ENCODE data around the gene TRPM2.

Gene TRPM2

GRCh38 chr21:44429894-44430293 is 76.5 kb downstream of the TRPM2 start:
- DNase-seq (ENCODE audit: low read depth, low spot score) = no peak

DNA sequence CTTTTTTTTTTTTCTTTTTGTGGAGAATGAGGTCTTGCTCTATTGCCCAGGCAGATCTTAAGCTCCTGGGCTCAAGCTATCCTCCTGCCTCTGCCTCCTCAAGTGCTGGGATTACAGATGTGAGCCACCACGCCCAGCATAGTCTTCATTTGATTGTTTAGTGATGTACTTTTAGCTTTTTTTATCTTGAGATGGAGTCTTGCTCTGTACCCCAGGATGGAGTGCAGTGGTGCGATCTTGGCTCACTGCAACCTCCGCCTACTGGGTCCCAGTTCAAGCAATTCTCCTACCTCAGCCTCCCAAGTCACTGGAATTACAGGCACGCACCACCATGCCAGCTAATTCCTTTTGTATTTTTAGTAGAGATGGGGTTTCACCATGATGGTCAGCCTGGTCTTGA is 77.9 kb downstream of the TRPM2 start:
- no peak for DNase-seq (ENCODE audit: low read depth, low spot score)

- no peak for DNase-seq (ENCODE audit: low read depth, low spot score)
Measured at GRCh38 chr21:44432841-44433790, 79.7 kb downstream of the TRPM2 start.

GRCh38 chr21:44433791-44434567 is 80.6 kb downstream of the TRPM2 start:
- no peak for DNase-seq (ENCODE audit: low read depth, low spot score)

- DNase-seq (ENCODE audit: low read depth, low spot score) = no peak
Measured at GRCh38 chr21:44434568-44434925, 81.1 kb downstream of the TRPM2 start.

- no peak for DNase-seq (ENCODE audit: low read depth, low spot score)
Measured at GRCh38 chr21:44434936-44435635, 81.7 kb downstream of the TRPM2 start.

- no peak for DNase-seq (ENCODE audit: low read depth, low spot score)
Measured at GRCh38 chr21:44436111-44436611, 82.7 kb downstream of the TRPM2 start.

- no peak for DNase-seq (ENCODE audit: low read depth, low spot score)
Measured at GRCh38 chr21:44436958-44437357, 83.5 kb downstream of the TRPM2 start.

DNA sequence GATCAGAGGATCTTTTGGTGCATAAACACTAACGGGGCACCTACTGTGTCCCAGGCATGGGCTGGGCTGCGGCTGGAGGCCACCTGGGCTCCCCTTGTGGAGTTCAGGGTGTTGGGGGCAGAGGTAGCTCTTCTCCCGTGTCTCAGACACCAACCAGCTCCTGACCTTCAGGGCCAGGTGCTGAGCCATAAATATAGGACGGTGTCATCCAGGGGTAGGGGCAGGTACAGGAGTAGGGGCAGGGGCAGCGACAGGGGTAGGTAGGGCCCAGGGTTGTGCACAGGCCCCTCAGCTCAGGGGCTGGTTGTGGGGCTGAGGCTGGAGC is 83.9 kb downstream of the TRPM2 start:
- DNase-seq (ENCODE audit: low read depth, low spot score) = no peak

- no peak for DNase-seq (ENCODE audit: low read depth, low spot score)
Measured at GRCh38 chr21:44437696-44438431, 84.4 kb downstream of the TRPM2 start.

DNA sequence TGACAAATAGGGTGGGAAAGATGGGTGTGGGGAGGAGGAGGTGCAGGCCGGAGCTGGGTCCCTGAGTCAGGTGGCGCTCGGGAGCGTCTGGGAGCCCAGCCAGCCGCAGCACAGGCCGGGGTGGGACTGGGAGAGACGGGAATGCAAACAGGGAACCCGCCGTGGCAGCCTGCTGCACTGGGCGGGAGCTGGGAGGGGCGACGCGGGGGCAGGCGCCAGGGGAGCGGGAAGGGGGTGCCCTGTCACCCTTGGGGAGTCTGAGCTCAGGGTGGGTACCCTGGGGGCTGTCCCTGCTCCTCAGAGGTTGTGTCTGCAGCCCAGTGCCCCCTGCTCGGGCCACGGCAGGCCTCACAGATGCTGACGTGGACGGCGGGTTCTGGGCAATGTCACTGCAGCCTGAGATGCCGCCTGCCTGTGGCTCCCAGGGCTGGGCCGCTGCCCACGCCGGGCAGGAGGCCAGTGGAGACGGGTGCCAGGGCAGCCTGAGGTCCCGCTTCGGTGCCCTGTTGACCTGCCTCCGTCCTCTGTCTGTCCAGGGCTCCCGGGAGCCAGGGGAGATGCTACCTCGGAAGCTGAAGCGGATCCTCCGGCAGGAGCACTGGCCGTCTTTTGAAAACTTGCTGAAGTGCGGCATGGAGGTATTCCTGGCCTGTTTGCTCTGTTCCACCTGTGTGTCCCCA is 85.2 kb downstream of the TRPM2 start:
- DNase-seq (ENCODE audit: low read depth, low spot score) = no peak

DNA sequence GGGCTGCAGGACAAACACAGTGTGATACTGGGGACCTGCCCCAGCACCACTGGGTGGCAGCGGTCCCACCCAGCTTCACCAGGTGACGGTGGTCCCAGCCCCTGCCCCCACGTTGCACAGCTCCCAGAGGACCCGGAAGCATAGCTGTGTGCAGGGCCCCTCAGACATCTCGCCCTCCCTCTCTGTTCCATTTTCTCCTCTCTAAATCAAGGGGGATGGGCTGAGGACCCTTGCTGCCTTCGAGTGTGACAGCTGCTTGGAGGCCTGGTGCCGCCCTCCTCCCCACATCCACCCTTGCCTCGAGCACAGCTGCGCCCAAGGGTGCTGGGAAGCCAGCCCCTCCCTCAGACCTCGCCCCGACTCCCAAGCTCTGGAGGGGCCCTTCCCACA is 85.8 kb downstream of the TRPM2 start:
- DNase-seq (ENCODE audit: low read depth, low spot score) = no peak

DNA sequence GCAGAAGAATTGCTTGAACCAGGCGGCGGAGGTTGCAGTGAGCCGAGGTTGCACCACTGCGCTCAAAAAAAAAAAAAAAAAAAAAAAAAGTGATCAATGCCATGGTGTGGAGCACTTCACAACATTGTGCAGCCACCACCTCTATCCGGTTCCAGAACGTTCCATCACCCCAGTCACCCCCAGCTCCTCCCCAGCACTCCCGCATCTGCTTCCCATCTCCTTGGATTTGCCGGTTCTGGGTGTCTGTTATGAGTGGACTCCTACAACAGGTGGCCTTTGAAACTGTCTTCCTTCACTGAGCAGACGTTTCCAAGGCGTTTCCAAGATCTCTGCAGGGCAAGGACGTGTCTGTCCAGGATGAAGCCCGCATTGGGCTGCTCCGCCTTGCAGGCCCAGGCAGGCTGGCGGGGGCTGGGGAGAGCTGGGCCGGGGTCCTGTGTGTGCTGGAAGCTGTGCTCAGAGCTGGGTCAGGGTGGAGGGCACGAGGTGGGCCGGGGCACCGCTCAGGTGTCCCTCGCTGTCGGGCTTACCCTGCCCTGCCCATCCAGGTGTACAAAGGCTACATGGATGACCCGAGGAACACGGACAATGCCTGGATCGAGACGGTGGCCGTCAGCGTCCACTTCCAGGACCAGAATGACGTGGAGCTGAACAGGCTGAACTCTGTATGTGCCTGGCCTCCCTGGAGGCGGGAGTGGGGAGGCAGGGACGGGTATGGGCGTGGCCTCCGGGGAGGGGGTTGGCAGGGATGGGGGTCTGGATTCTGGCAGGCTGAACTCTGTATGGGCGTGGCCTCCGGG is 87.0 kb downstream of the TRPM2 start:
- no peak for DNase-seq (ENCODE audit: low read depth, low spot score)

- no peak for DNase-seq (ENCODE audit: low read depth, low spot score)
Measured at GRCh38 chr21:44441041-44441400, 87.6 kb downstream of the TRPM2 start.

- no peak for DNase-seq (ENCODE audit: low read depth, low spot score)
Measured at GRCh38 chr21:44441581-44442265, 88.3 kb downstream of the TRPM2 start.

- no peak for DNase-seq (ENCODE audit: low read depth, low spot score)
Measured at GRCh38 chr21:44442266-44443125, 89.1 kb downstream of the TRPM2 start.

DNA sequence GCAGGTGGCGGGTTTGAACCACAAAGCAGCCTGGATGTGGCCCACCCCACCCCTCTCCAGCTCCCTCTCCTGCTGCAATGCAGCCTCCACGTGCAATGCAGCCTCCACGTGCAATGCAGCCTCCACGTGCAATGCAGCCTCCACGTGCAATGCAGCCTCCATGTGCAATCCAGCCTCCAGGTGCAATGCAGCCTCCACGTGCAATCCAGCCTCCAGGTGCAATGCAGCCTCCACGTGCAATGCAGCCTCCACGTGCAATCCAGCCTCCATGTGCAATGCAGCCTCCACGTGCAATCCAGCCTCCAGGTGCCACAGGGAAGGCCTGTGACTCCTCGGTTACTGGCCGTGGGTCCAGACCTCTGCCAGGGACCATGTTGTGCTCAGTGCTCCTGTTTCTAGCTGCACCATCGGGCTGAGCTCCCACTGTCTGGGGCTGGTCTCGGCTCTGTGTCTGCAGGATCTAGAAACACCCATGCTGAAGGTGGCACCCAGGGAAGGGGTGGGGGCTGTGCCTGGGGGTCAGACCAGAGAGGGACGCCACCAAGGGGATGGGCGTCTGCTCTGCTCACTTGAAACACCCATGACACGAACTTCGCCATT is 90.0 kb downstream of the TRPM2 start:
- no peak for DNase-seq (ENCODE audit: low read depth, low spot score)

DNA sequence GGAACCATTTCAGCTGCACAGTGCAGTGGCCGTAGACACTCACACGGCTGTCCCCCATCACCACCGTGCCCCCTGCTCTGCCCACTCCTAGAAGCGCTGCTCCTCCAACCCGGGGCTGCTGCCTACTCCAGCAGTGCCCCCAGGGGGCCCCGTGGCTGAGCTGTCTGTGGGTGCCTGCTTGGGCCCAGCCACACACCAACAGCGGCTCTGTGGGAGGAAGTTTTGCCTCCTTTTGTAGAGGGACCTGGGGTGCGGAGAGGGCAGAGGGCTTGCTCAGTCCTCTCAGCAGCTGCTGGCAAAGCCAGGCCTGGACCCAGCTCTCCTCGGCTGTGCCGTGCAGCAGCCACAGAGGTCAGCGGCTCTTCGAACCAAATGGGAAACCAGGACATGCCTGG is 90.5 kb downstream of the TRPM2 start:
- no peak for DNase-seq (ENCODE audit: low read depth, low spot score)
